K562 (cell line): ENCODE data around the gene EEF2K. TPM values are rescaled to one million over a fixed set of nuclear protein-coding genes. Genes with fewer than 3 reads are reported as not detected.
"Not testable (repeated sequence)": the region's sequence is repeated elsewhere in the genome, so short reads cannot be mapped to it uniquely, and the experiment has no call there.

Experiments used
- ATAC-seq: fragments of 200-7000 bp; cut with Tn5 transposase; 3 replicates; pipeline ENCODE4 v1.9.1; 2020; ENCODE audit warnings: moderate library complexity
- BruUV-seq: library from RNA; stranded (reverse); fragments of 400-500 nt; replicated peaks from 2 replicates; lab custom pipeline; 2021; lab: Mats Ljungman, UMichigan
- CTCF ChIA-PET: fragments of 300-600 bp; formaldehyde crosslinking; extraction: SDS; loops from one replicate; lab custom pipeline; 2021; ENCODE audit warnings: low intra/inter-chr PET ratio; lab: Yijun Ruan, JAX
- POLR2A ChIA-PET: fragments of 300-600, 350-650 bp; sonication (Branson Sonifier 250); formaldehyde crosslinking; extraction: SDS; loops from one replicate; lab custom pipeline; 2021; ENCODE audit warnings: antibody characterized with exemption, inconsistent platforms; lab: Yijun Ruan, JAX
- DNase-seq, 4 experiments: peaks; one replicate each; pipeline versions ENCODE4 v3.0.0 to v3.0.0-alpha.2; 2011 to 2018; ENCODE audit warnings: low spot score in 3 of 4, mixed read lengths in 3 of 4; ENCODE audit errors: extremely low read depth in 1 of 4
- FAIRE-seq: peaks from 2 replicates; lab custom pipeline; 2011; peaks lifted over from hg19 to GRCh38; lab: Jason Lieb, UNC
- H2AFZ ChIP-seq: 2 replicates; pipeline ENCODE4 v1.6.0; 2011; ENCODE audit warnings: low read depth, low read length, control low read depth, inconsistent platforms
- H3K27ac ChIP-seq: fragments of 200-600 bp; 3 replicates; pipeline ENCODE4 v1.8.0; 2011; ENCODE audit warnings: low read depth, mild to moderate bottlenecking, control low read depth, inconsistent platforms, low read length, moderate library complexity, mixed read lengths; ENCODE audit errors: extremely low read depth
- H3K27me3 ChIP-seq, 2 experiments: fragments of 300-600 bp in 1 of 2; 2 replicates in 1 of 2; 3 replicates in 1 of 2; pipeline versions ENCODE4 v1.6.0 to v1.8.0; 2011; ENCODE audit warnings: inconsistent platforms in 2 of 2, low read length in 2 of 2, mild to moderate bottlenecking in 1 of 2, mixed read lengths in 1 of 2, moderate library complexity in 1 of 2; ENCODE audit not compliant: control insufficient read depth in 2 of 2, insufficient read depth in 2 of 2
- H3K36me3 ChIP-seq: fragments of 300-600 bp; 3 replicates; pipeline ENCODE4 v1.8.0; 2011; ENCODE audit warnings: mild to moderate bottlenecking, low read length, inconsistent platforms; ENCODE audit not compliant: control insufficient read depth, insufficient read depth
- H3K4me1 ChIP-seq, 2 experiments: fragments of 200-600 bp in 1 of 2; replicated peaks in 1 of 2; 2 replicates in 1 of 2; 3 replicates in 1 of 2; pipeline versions ENCODE4 v1.5.1 to v1.8.0; 2011; ENCODE audit warnings: inconsistent platforms in 2 of 2, low read length in 2 of 2, mild to moderate bottlenecking in 1 of 2, mixed read lengths in 1 of 2, moderate library complexity in 1 of 2; ENCODE audit not compliant: control insufficient read depth in 2 of 2, insufficient read depth in 2 of 2
- H3K4me2 ChIP-seq: 2 replicates; pipeline ENCODE4 v1.6.1; 2011; ENCODE audit warnings: low read length, control low read depth, inconsistent platforms, mixed read lengths; ENCODE audit not compliant: insufficient read depth
- H3K4me3 ChIP-seq: fragments of 200-600 bp; sonication (generic), shearing (Covaris generic); 2 replicates; pipeline ENCODE4 v1.5.1; 2016; ENCODE audit warnings: control low read depth, inconsistent platforms
- H3K79me2 ChIP-seq: fragments of 200-600 bp; 3 replicates; pipeline ENCODE4 v1.8.0; 2011; ENCODE audit warnings: low read length, inconsistent platforms; ENCODE audit not compliant: control insufficient read depth, insufficient read depth
- H3K9ac ChIP-seq, 2 experiments: 2 replicates each; pipeline versions ENCODE4 v1.6.0 to v1.6.1; 2011; ENCODE audit warnings: low read depth in 2 of 2, low read length in 2 of 2, control low read depth in 1 of 2, inconsistent platforms in 1 of 2, mild to moderate bottlenecking in 1 of 2, mixed read lengths in 1 of 2; ENCODE audit not compliant: insufficient read depth in 1 of 2
- H3K9me1 ChIP-seq: one replicate; pipeline ENCODE4 v1.6.0; 2011; ENCODE audit warnings: inconsistent platforms, mild to moderate bottlenecking, low read length, moderate library complexity; ENCODE audit not compliant: control insufficient read depth, insufficient read depth
- H3K9me3 ChIP-seq: replicated peaks from 2 replicates; pipeline ENCODE4 v1.5.1; 2011; ENCODE audit warnings: low read depth, low read length, inconsistent platforms; ENCODE audit not compliant: control insufficient read depth, insufficient read depth
- H4K20me1 ChIP-seq: replicated peaks from 2 replicates; pipeline ENCODE4 v1.6.1; 2011; ENCODE audit warnings: low read length, inconsistent platforms, mixed read lengths; ENCODE audit not compliant: control insufficient read depth, insufficient read depth
- ELF2 ChIP-seq: fragments of 250-450 bp; sonication (Bioruptor Pico); IDR thresholded peaks from 2 replicates; pipeline ENCODE4 v1.5.0; 2021; ENCODE audit warnings: mild to moderate bottlenecking
- KHSRP ChIP-seq: fragments of 450-650 bp; IDR thresholded peaks from 2 replicates; pipeline ENCODE4 v1.6.1; 2017
- MEIS2 ChIP-seq: fragments of 450-650 bp; IDR thresholded peaks from 2 replicates; pipeline ENCODE4 v1.6.1; 2014; ENCODE audit warnings: mild to moderate bottlenecking; ENCODE audit not compliant: partially characterized antibody
- MITF ChIP-seq: IDR thresholded peaks from 2 replicates; pipeline ENCODE4 v1.6.1; 2014; ENCODE audit warnings: antibody characterized with exemption
- NFRKB ChIP-seq: fragments of 450-650 bp; IDR thresholded peaks from 2 replicates; pipeline ENCODE4 v1.6.1; 2016; ENCODE audit warnings: low read depth
- POLR3A ChIP-seq: IDR thresholded peaks from 2 replicates; pipeline ENCODE4 v1.6.1; 2011; ENCODE audit warnings: borderline replicate concordance, mild to moderate bottlenecking, moderate library complexity; ENCODE audit not compliant: insufficient read length, insufficient read depth; ENCODE audit errors: extremely low read depth
- RFX7 ChIP-seq: fragments of 250-450 bp; sonication (Bioruptor Pico); IDR thresholded peaks from 2 replicates; pipeline ENCODE4 v1.5.1; 2021; ENCODE audit warnings: mild to moderate bottlenecking
- WGBS: fragments of 100-300 bp; shearing (Covaris generic); methylation state at CpG from one replicate; pipeline ENCODE4 v1.1.6; 2016; ENCODE audit warnings: low coverage, mixed read lengths; ENCODE audit not compliant: insufficient coverage; ENCODE audit errors: missing lambda C conversion rate; 5-methylcytosine and 5-hydroxymethylcytosine counted together
- in situ Hi-C: fragments of 300-500 bp; cut with MboI; formaldehyde crosslinking; loops from 4 replicates; pipeline ENCODE4 v1.15.0; 2018; ENCODE audit warnings: inconsistent platforms, mixed read lengths
- intact Hi-C: fragments of 100-400 bp; cut with micrococcal nuclease; formaldehyde crosslinking; loops from 2 replicates; pipeline ENCODE4 v1.14.2; 2022
- polyA plus RNA-seq, 8 experiments: library from polyadenylated mRNA; depleted of rRNA in 4 of 8; stranded (reverse) in 5 of 8; unstranded in 3 of 8; fragments of >200 nt; fragmentation: Nextera tagmentation in 2 of 8; fragmentation: Illumina TruSeq in 1 of 8; extraction: Ambion mirVana in 2 of 8; extraction: Trizol in 1 of 8; gene quantifications; 2 replicates each; pipeline versions ENCODE4 v1.2.1 to v1.2.3, GENCODE V29; 2011 to 2014; ENCODE audit warnings: inconsistent platforms in 1 of 8, missing spikeins in 1 of 8
- total RNA-seq, 7 experiments: library from RNA; depleted of rRNA in 6 of 7; stranded (reverse); fragments of >200 nt in 6 of 7; fragmentation: Illumina TruSeq in 2 of 7; extraction: Trizol in 2 of 7; gene quantifications; 2 replicates each; pipeline versions ENCODE4 v1.2.1 to v1.2.3, GENCODE V29; 2011 to 2021; ENCODE audit warnings: low replicate concordance in 1 of 7
- TF ChIP-seq, protein P1 (sequence below): fragments of 450-650 bp; IDR thresholded peaks from 2 replicates; pipeline ENCODE4 v1.6.1; 2018; ENCODE audit not compliant: partially characterized antibody

Gene EEF2K
- total and polyA plus RNA-seq, 9 of the 15 experiments (the other 6 are each of a cell fraction or from before 2014, with no cell fraction given) = 3.0 to 35.2 (median 12.2) TPM

DNA sequence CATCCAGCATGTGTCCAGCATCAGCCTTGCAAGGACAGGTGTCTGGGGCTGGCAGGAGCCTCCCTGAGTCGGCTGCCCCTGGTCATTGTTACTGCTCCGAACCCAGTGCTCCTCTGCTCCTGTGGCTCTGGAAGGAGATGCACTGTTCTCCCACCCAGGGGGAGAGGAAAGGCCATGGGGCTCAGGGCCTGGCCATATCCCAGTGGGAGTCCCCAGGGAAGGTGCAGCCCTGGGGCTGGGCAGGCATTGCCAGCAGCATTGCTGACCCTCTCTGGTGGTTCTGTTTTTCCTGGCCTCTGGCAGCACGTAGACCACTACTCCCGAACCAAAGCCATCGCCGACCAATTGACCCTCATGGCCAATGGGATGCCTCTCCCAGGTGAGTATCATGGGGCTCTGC is 34.1 kb upstream of the EEF2K start:
- no TSS peak for BruUV-seq

GRCh38 chr16:22172642-22173041 is 33.4 kb upstream of the EEF2K start:
- H3K36me3 ChIP-seq, H3K9me1 ChIP-seq, H3K4me3 ChIP-seq, BruUV-seq, H3K79me2 ChIP-seq, H3K4me2 ChIP-seq, POLR2A ChIA-PET, DNase-seq, H3K9me3 ChIP-seq, H3K4me1 ChIP-seq, ATAC-seq, intact Hi-C loops, H3K27ac ChIP-seq, H3K9ac ChIP-seq, H2AFZ ChIP-seq, CTCF ChIA-PET, FAIRE-seq, H4K20me1 ChIP-seq, in situ Hi-C loops: not testable (repeated sequence)
- H3K27me3 ChIP-seq = peaks cover 17 to 42% of the 10 kb centered on the region in 2 experiments; a peak in 4 of 5 replicates
- WGBS = 0% methylated on average over 1 of the region's 1 CpG

More for the DNA sequence above, 34.1 kb upstream of the EEF2K start:
- TF ChIP-seq ELF2 (CRISPR knock-in tag) (no peak), POLR3A (no peak), RFX7 (CRISPR knock-in tag) (no peak), MEIS2 (no peak), KHSRP (no peak), NFRKB (no peak), MITF (no peak)
- TF ChIP-seq, protein P1, sequence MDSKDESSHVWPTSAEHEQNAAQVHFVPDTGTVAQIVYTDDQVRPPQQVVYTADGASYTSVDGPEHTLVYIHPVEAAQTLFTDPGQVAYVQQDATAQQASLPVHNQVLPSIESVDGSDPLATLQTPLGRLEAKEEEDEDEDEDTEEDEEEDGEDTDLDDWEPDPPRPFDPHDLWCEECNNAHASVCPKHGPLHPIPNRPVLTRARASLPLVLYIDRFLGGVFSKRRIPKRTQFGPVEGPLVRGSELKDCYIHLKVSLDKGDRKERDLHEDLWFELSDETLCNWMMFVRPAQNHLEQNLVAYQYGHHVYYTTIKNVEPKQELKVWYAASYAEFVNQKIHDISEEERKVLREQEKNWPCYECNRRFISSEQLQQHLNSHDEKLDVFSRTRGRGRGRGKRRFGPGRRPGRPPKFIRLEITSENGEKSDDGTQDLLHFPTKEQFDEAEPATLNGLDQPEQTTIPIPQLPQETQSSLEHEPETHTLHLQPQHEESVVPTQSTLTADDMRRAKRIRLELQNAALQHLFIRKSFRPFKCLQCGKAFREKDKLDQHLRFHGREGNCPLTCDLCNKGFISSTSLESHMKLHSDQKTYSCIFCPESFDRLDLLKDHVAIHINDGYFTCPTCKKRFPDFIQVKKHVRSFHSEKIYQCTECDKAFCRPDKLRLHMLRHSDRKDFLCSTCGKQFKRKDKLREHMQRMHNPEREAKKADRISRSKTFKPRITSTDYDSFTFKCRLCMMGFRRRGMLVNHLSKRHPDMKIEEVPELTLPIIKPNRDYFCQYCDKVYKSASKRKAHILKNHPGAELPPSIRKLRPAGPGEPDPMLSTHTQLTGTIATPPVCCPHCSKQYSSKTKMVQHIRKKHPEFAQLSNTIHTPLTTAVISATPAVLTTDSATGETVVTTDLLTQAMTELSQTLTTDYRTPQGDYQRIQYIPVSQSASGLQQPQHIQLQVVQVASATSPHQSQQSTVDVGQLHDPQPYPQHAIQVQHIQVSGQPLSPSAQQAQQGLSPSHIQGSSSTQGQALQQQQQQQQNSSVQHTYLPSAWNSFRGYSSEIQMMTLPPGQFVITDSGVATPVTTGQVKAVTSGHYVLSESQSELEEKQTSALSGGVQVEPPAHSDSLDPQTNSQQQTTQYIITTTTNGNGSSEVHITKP = no peak
- Histone ChIP-seq H4K20me1 (peaks cover 5% of the 10 kb centered on the region; the same call in 1 of the 2 replicates), H3K36me3 (no peaks in the 10 kb centered on the region), H3K27me3 (peaks cover 17 to 41% of the 10 kb centered on the region in 2 experiments; a peak in 4 of 5 replicates), H3K4me1 (no peaks in the 10 kb centered on the region), H2AFZ (no peak overlapping the region), H3K9me1 (peaks cover 5% of the 10 kb centered on the region), H3K4me3 (no peak overlapping the region), H3K9ac (no peak overlapping the region), H3K9me3 (no peaks in the 10 kb centered on the region), H3K27ac (no peak overlapping the region), H3K4me2 (no peak overlapping the region), H3K79me2 (no peaks in the 10 kb centered on the region)
- ATAC-seq = no peak
- 0% methylated on average over 6 of the region's 6 CpGs for WGBS
- ChIA-PET CTCF (no interaction called here), POLR2A (no interaction called here)
- in situ Hi-C loops = no loop called here
- FAIRE-seq = no peak
- intact Hi-C loops = no loop called here
- DNase-seq = no peak
